ENCODE results near the gene KLF3. TPM values are rescaled to one million over a fixed set of nuclear protein-coding genes. Genes with fewer than 3 reads are reported as not detected.

The KLF3 gene
- total RNA-seq, 1 donor from 2014 or later, result 40.8 TPM

DNA sequence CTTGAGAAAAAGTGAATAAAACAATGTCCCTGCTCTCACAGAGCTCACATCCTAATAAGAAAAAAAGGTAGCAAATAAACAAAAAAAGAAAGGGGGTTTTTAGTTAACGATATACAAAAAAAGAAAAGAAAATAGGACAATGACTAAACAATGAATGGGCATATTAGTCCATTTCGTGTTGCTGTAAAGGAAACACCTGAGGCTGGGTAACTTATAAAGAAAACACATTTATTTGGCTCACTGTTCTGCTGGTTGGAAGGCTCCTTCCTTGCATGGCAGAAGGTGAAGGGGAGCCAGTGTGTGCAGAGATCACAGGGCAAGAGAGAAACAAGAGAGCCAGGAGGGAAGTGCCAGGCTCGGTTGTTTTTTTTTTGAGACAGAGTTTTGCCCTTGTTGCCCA lies 4.7 kb upstream of the KLF3 start:
- Mint-ChIP-seq H3K9me3 (ENCODE audit: unreplicated experiment) (peaks cover 2% of the 10 kb centered on the region), H3K27ac (ENCODE audit: unreplicated experiment) (no peak overlapping the region), H3K4me1 (ENCODE audit: low read depth, unreplicated experiment) (no peaks in the 10 kb centered on the region), H3K27me3 (ENCODE audit: low read depth, unreplicated experiment) (peaks cover 6% of the 10 kb centered on the region), H3K36me3 (ENCODE audit: low read depth, unreplicated experiment) (no peaks in the 10 kb centered on the region), H3K4me3 (ENCODE audit: unreplicated experiment) (no peak overlapping the region)
- TF ChIP-seq, protein P1, sequence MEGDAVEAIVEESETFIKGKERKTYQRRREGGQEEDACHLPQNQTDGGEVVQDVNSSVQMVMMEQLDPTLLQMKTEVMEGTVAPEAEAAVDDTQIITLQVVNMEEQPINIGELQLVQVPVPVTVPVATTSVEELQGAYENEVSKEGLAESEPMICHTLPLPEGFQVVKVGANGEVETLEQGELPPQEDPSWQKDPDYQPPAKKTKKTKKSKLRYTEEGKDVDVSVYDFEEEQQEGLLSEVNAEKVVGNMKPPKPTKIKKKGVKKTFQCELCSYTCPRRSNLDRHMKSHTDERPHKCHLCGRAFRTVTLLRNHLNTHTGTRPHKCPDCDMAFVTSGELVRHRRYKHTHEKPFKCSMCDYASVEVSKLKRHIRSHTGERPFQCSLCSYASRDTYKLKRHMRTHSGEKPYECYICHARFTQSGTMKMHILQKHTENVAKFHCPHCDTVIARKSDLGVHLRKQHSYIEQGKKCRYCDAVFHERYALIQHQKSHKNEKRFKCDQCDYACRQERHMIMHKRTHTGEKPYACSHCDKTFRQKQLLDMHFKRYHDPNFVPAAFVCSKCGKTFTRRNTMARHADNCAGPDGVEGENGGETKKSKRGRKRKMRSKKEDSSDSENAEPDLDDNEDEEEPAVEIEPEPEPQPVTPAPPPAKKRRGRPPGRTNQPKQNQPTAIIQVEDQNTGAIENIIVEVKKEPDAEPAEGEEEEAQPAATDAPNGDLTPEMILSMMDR (IDR thresholded peaks at IDR 0.05; ENCODE audit: insufficient read depth, low read depth, low read length), result no peak
- TF ChIP-seq EZH2 (IDR thresholded peaks at IDR 0.05; ENCODE audit: insufficient read depth, low read length), result no peak
- Histone ChIP-seq H3K27me3 (ENCODE audit: insufficient read depth, low read length) (no peaks in the 10 kb centered on the region), H3K4me1 (ENCODE audit: insufficient read depth, low read length) (peaks cover 6% of the 10 kb centered on the region), H3K4me2 (ENCODE audit: low read length) (no peak overlapping the region), H2AFZ (ENCODE audit: low read depth, low read length) (no peak overlapping the region), H3K27ac (ENCODE audit: low read depth, low read length) (no peak overlapping the region), H3K9me3 (ENCODE audit: insufficient read depth, low read depth, low read length) (no peaks in the 10 kb centered on the region), H3K36me3 (ENCODE audit: insufficient read depth, low read length) (no peaks in the 10 kb centered on the region), H3K4me3 (ENCODE audit: insufficient read depth, low read depth, low read length) (no peak overlapping the region), H3K79me2 (ENCODE audit: insufficient read depth, low read length) (peaks cover 17% of the 10 kb centered on the region), H4K20me1 (ENCODE audit: insufficient read depth, low read length) (no peaks in the 10 kb centered on the region), H3K9ac (ENCODE audit: low read length) (no peak overlapping the region)
- DNase-seq (ENCODE audit: low read depth) (no peak), FAIRE-seq (no peak)

DNA sequence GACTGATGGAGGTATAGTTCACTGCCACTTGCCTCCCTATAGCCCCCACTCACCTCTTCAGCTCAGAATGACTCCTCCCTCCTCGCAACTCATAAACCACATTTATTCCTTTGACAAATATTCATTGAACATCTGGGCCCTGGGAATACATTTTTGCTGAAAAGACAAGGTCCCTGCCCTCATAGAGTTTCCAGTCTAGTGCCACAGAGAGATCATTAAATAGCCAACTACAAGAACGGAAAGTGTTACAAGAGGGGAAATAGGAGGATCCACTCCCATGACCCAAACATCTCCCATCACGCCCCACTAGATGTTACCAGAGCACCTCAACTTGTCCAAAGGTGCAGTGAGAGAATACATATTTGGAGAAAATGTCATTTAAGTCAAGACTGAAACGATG lies 3.2 kb upstream of the KLF3 start:
- no peaks in the 10 kb centered on the region for H3K27me3 ChIP-seq (ENCODE audit: insufficient read depth, low read length)
- H3K4me3 ChIP-seq (ENCODE audit: insufficient read depth, low read depth, low read length), result no peak overlapping the region
- H3K4me1 Mint-ChIP-seq (ENCODE audit: low read depth, unreplicated experiment), result no peaks in the 10 kb centered on the region
- H3K4me3 Mint-ChIP-seq (ENCODE audit: unreplicated experiment), result no peak overlapping the region
- TF ChIP-seq, protein P1 (IDR thresholded peaks at IDR 0.05; ENCODE audit: insufficient read depth, low read depth, low read length), result no peak
- no peak for TF ChIP-seq EZH2 (IDR thresholded peaks at IDR 0.05; ENCODE audit: insufficient read depth, low read length)
- H3K4me2 ChIP-seq (ENCODE audit: low read length), result no peak overlapping the region
- no peaks in the 10 kb centered on the region for H3K9me3 ChIP-seq (ENCODE audit: insufficient read depth, low read depth, low read length)
- peaks cover 1% of the 10 kb centered on the region for H3K36me3 Mint-ChIP-seq (ENCODE audit: low read depth, unreplicated experiment)
- peaks cover 2% of the 10 kb centered on the region for H3K27me3 Mint-ChIP-seq (ENCODE audit: low read depth, unreplicated experiment)
- peaks cover 6% of the 10 kb centered on the region for H3K4me1 ChIP-seq (ENCODE audit: insufficient read depth, low read length)
- no peak overlapping the region for H3K9ac ChIP-seq (ENCODE audit: low read length)
- H3K79me2 ChIP-seq (ENCODE audit: insufficient read depth, low read length), result peaks cover 31% of the 10 kb centered on the region
- DNase-seq (ENCODE audit: low read depth) (no peak), FAIRE-seq (no peak)
- H3K27ac ChIP-seq (ENCODE audit: low read depth, low read length), result no peak overlapping the region
- H2AFZ ChIP-seq (ENCODE audit: low read depth, low read length), result no peak overlapping the region
- no peak overlapping the region for H3K27ac Mint-ChIP-seq (ENCODE audit: unreplicated experiment)
- no peaks in the 10 kb centered on the region for H3K36me3 ChIP-seq (ENCODE audit: insufficient read depth, low read length)
- no peaks in the 10 kb centered on the region for H4K20me1 ChIP-seq (ENCODE audit: insufficient read depth, low read length)
- peaks cover 2% of the 10 kb centered on the region for H3K9me3 Mint-ChIP-seq (ENCODE audit: unreplicated experiment)

DNA sequence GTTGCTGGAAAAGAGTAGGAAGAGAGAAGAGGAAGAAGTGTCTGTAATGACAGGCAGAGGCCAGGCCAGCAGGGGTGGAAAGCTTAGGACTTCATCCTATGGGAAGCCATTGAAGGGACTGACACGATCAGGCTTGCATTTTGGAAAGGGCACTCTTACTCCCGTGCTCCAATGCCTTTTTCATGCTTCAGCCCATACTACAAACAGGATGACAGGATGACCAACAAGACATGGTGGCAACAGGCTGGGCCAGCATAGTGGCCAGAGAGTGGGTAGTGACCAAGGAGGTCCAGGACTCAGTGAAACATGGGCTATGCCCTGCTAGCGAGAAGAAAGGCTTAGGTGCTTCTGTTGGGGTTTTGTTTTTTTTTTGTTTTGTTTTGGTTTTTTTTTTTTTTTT lies 2.6 kb upstream of the KLF3 start:
- peaks cover 1% of the 10 kb centered on the region for H3K36me3 Mint-ChIP-seq (ENCODE audit: low read depth, unreplicated experiment)
- peaks cover 2% of the 10 kb centered on the region for H3K9me3 Mint-ChIP-seq (ENCODE audit: unreplicated experiment)
- Histone ChIP-seq H3K36me3 (ENCODE audit: insufficient read depth, low read length) (no peaks in the 10 kb centered on the region), H3K9ac (ENCODE audit: low read length) (no peak overlapping the region), H3K4me1 (ENCODE audit: insufficient read depth, low read length) (peaks cover 6% of the 10 kb centered on the region), H3K27me3 (ENCODE audit: insufficient read depth, low read length) (no peaks in the 10 kb centered on the region), H3K27ac (ENCODE audit: low read depth, low read length) (no peak overlapping the region), H3K79me2 (ENCODE audit: insufficient read depth, low read length) (peaks cover 36% of the 10 kb centered on the region), H3K9me3 (ENCODE audit: insufficient read depth, low read depth, low read length) (no peaks in the 10 kb centered on the region), H3K4me2 (ENCODE audit: low read length) (no peak overlapping the region), H3K4me3 (ENCODE audit: insufficient read depth, low read depth, low read length) (no peak overlapping the region), H2AFZ (ENCODE audit: low read depth, low read length) (no peak overlapping the region), H4K20me1 (ENCODE audit: insufficient read depth, low read length) (no peaks in the 10 kb centered on the region)
- no peak overlapping the region for H3K27ac Mint-ChIP-seq (ENCODE audit: unreplicated experiment)
- H3K27me3 Mint-ChIP-seq (ENCODE audit: low read depth, unreplicated experiment), result no peaks in the 10 kb centered on the region
- no peak for DNase-seq (ENCODE audit: low read depth)
- TF ChIP-seq, protein P1 (IDR thresholded peaks at IDR 0.05; ENCODE audit: insufficient read depth, low read depth, low read length), result no peak
- no peak for TF ChIP-seq EZH2 (IDR thresholded peaks at IDR 0.05; ENCODE audit: insufficient read depth, low read length)
- FAIRE-seq, result no peak
- H3K4me1 Mint-ChIP-seq (ENCODE audit: low read depth, unreplicated experiment), result no peaks in the 10 kb centered on the region
- peak overlapping the region; percentile 8 for H3K4me3 Mint-ChIP-seq (ENCODE audit: unreplicated experiment)

Measured in astrocyte (in vitro differentiated cells and primary cell).